Measurements from ENCODE around the gene MAST4. TPM values are rescaled to one million over a fixed set of nuclear protein-coding genes. Genes with fewer than 3 reads are reported as not detected.

MAST4 gene
- total and polyA plus RNA-seq, 2 donors from 2014 or later: 27.3 to 31.4 TPM

GRCh38 chr5:67153292-67153691 lies 557.1 kb downstream of the MAST4 start:
- intact Hi-C loops (cut with DNase I): no loop called here
- no peak overlapping the region for H3K4me3 ChIP-seq (ENCODE audit: low read length in 3 of 3)
- H3K27me3 ChIP-seq (ENCODE audit: control insufficient read depth, insufficient read depth, low read length): no peaks in the 10 kb centered on the region
- no peaks in the 10 kb centered on the region for H3K9me3 ChIP-seq (ENCODE audit: control insufficient read depth in 2 of 3, insufficient read depth in 1 of 3, low read length in 3 of 3)
- H3K9ac ChIP-seq (ENCODE audit: low read length in 3 of 3): no peak overlapping the region
- H3K4me1 ChIP-seq (ENCODE audit: control insufficient read depth in 2 of 3, insufficient read depth in 2 of 3, low read depth in 1 of 3, low read length in 3 of 3): no peaks in the 10 kb centered on the region
- H3K36me3 ChIP-seq (ENCODE audit: control insufficient read depth in 2 of 3, insufficient read depth in 3 of 3, low read length in 3 of 3): peaks cover 7 to 43% (median 21%) of the 10 kb centered on the region in 3 donors
- DNase-seq (no peak), FAIRE-seq (no peak)
- TF ChIP-seq CTCF (IDR thresholded peaks at IDR 0.05; ENCODE audit: borderline replicate concordance, extremely low read depth, insufficient read depth): no peak
- no peak overlapping the region for H3K27ac ChIP-seq (ENCODE audit: low read depth in 2 of 2, low read length in 2 of 2)

- Histone ChIP-seq H3K4me1 (ENCODE audit: control insufficient read depth in 2 of 3, insufficient read depth in 2 of 3, low read depth in 1 of 3, low read length in 3 of 3) (no peaks in the 10 kb centered on the region), H3K4me3 (ENCODE audit: low read length in 3 of 3) (no peak overlapping the region), H3K9ac (ENCODE audit: low read length in 3 of 3) (no peak overlapping the region), H3K27ac (ENCODE audit: low read depth in 2 of 2, low read length in 2 of 2) (no peak overlapping the region), H3K36me3 (ENCODE audit: control insufficient read depth in 2 of 3, insufficient read depth in 3 of 3, low read length in 3 of 3) (peaks cover 7 to 43% (median 19%) of the 10 kb centered on the region in 3 donors), H3K27me3 (ENCODE audit: control insufficient read depth, insufficient read depth, low read length) (no peaks in the 10 kb centered on the region), H3K9me3 (ENCODE audit: control insufficient read depth in 2 of 3, insufficient read depth in 1 of 3, low read length in 3 of 3) (no peaks in the 10 kb centered on the region)
- DNase-seq: peak in 1 of 5 donors; percentile 27
- intact Hi-C loops (cut with DNase I): no loop called here
- no peak for TF ChIP-seq CTCF (IDR thresholded peaks at IDR 0.05; ENCODE audit: borderline replicate concordance, extremely low read depth, insufficient read depth)
- FAIRE-seq: no peak
Observed at GRCh38 chr5:67154556-67155206, 558.5 kb downstream of the MAST4 start.

GRCh38 chr5:67156976-67157583 lies 560.9 kb downstream of the MAST4 start:
- TF ChIP-seq CTCF (IDR thresholded peaks at IDR 0.05; ENCODE audit: borderline replicate concordance, extremely low read depth, insufficient read depth): peak; percentile 71
- peaks cover 2 to 35% (median 14%) of the 10 kb centered on the region in 3 donors for H3K36me3 ChIP-seq (ENCODE audit: control insufficient read depth in 2 of 3, insufficient read depth in 3 of 3, low read length in 3 of 3)
- H3K4me1 ChIP-seq (ENCODE audit: control insufficient read depth in 2 of 3, insufficient read depth in 2 of 3, low read depth in 1 of 3, low read length in 3 of 3): no peaks in the 10 kb centered on the region
- no peak overlapping the region for H3K27ac ChIP-seq (ENCODE audit: low read depth in 2 of 2, low read length in 2 of 2)
- H3K9me3 ChIP-seq (ENCODE audit: control insufficient read depth in 2 of 3, insufficient read depth in 1 of 3, low read length in 3 of 3): no peaks in the 10 kb centered on the region
- intact Hi-C loops (cut with DNase I): no loop called here
- H3K27me3 ChIP-seq (ENCODE audit: control insufficient read depth, insufficient read depth, low read length): no peaks in the 10 kb centered on the region
- DNase-seq: peak in 2 of 5 donors; percentile 38 to 41
- H3K4me3 ChIP-seq (ENCODE audit: low read length in 3 of 3): no peak overlapping the region
- no peak overlapping the region for H3K9ac ChIP-seq (ENCODE audit: low read length in 3 of 3)
- no peak for FAIRE-seq
